ENCODE measurements around the gene COPA.
A peak's percentile ranks its signal among the peaks of the same experiment; 100 is the strongest.

The COPA gene

DNA sequence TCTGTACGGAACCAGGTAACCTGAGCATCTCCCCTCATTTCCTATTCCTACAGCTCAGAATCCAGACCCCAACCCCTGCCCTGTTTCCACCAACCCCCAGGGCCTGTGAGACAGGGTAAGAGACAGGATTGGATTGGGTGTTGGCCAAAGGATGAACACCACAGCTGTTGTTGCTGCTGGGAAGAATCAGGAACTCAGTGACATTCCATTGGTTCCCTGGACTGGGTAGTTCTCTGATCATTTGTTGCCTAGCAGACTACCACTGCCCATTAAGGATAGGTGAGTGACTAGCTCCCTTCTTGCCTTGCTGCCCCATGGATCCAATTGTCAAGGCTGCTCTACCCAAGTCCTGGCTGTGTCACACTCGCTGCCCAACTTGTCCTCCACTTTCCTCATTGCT lies 10.2 kb upstream of the COPA start:
- DNase-seq (ENCODE audit: low read depth in 1 of 2, low spot score in 1 of 2) = no peak
- Histone ChIP-seq H3K4me3 (replicated peaks; ENCODE audit: insufficient read depth, low read length) (no peak overlapping the region), H3K27ac (replicated peaks) (no peak overlapping the region), H3K27me3 (ENCODE audit: insufficient read depth, poor library complexity, severe bottlenecking) (no peaks in the 10 kb centered on the region)
- no peak for TF ChIP-seq SPI1 (IDR thresholded peaks at IDR 0.05; ENCODE audit: borderline replicate concordance, low read depth)
- TF ChIP-seq REST (IDR thresholded peaks at IDR 0.05; ENCODE audit: insufficient replicate concordance, low read depth) = no peak
- TF ChIP-seq CTCF (IDR thresholded peaks at IDR 0.05; ENCODE audit: insufficient read depth, low read length) = no peak
- no peak for TF ChIP-seq GABPA (IDR thresholded peaks at IDR 0.05; ENCODE audit: low read depth)
- TF ChIP-seq POLR2AphosphoS5 (IDR thresholded peaks at IDR 0.05; ENCODE audit: low read depth) = no peak

DNA sequence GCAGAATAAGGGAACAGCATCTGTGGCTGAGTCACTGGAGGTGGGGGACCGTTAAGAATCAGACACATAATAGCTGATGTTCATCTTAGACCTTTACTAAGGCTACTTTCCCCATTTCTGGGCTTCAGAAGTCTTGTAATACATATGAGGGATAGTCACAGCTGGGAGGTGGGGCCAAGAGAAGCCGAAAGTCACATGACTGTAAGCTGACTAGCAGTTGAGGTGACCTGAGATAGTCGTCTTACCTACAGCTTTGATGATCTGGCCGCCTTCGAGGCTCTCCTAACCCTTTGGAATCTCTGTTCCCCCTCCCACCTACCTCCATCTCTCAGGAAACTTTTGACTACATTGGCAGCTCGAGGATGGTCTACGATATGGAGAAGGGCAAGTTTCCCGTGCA lies 9.5 kb upstream of the COPA start:
- Histone ChIP-seq H3K4me3 (replicated peaks; ENCODE audit: insufficient read depth, low read length) (no peak overlapping the region), H3K27ac (replicated peaks) (no peak overlapping the region), H3K27me3 (ENCODE audit: insufficient read depth, poor library complexity, severe bottlenecking) (no peaks in the 10 kb centered on the region)
- TF ChIP-seq POLR2AphosphoS5 (IDR thresholded peaks at IDR 0.05; ENCODE audit: low read depth) (no peak), SPI1 (IDR thresholded peaks at IDR 0.05; ENCODE audit: borderline replicate concordance, low read depth) (no peak), GABPA (IDR thresholded peaks at IDR 0.05; ENCODE audit: low read depth) (no peak)
- no peak for DNase-seq (ENCODE audit: low read depth in 1 of 2, low spot score in 1 of 2)

DNA sequence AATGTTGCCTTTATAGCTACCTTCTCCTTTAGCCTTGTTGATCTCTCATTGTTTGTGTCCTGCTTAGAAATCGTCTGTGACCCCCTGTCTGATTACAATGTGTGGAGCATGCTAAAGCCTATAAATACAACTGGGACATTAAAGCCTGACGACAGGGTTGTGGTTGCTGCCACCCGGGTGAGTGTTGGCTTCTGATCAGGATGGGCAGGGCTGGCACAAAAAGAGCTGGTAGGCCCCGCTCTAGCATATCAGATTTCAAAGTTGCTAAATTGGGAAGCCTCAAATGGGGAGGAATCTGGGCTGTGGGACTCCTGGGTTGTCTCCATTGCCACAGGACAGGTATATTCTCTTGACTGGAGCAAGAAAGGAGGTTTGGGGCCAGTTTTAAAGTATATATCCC lies 8.6 kb upstream of the COPA start:
- TF ChIP-seq POLR2AphosphoS5 (IDR thresholded peaks at IDR 0.05; ENCODE audit: low read depth) (no peak), REST (IDR thresholded peaks at IDR 0.05; ENCODE audit: insufficient replicate concordance, low read depth) (no peak), SPI1 (IDR thresholded peaks at IDR 0.05; ENCODE audit: borderline replicate concordance, low read depth) (no peak), GABPA (IDR thresholded peaks at IDR 0.05; ENCODE audit: low read depth) (no peak), CTCF (IDR thresholded peaks at IDR 0.05; ENCODE audit: insufficient read depth, low read length) (no peak)
- Histone ChIP-seq H3K27ac (replicated peaks) (no peak overlapping the region), H3K27me3 (ENCODE audit: insufficient read depth, poor library complexity, severe bottlenecking) (no peaks in the 10 kb centered on the region), H3K4me3 (replicated peaks; ENCODE audit: insufficient read depth, low read length) (no peak overlapping the region)
- no peak for DNase-seq (ENCODE audit: low read depth in 1 of 2, low spot score in 1 of 2)

DNA sequence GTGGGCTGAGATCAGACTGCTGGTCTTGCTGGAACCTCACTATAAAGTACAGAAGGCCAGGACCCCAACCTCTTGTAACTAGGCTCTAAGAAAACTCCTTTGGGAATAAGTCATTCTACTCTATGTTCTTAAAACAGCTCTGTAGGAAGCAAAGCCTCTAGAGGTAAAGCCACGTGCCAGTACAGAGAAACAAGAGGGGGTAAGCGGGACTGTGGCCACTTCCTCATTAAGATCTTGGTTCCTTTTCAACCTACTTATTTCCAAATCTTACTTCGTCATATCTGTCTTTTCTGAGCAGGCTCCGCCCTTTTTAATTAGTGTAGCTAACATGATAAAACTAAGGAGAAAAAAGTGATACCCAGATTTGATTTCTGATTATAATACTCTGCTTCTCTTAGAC lies 3.9 kb upstream of the COPA start:
- H3K27ac ChIP-seq (replicated peaks) = peak overlapping the region; percentile 73
- peak; percentile 74 to 86 for DNase-seq (ENCODE audit: low read depth in 1 of 2, low spot score in 1 of 2)
- TF ChIP-seq POLR2AphosphoS5 (IDR thresholded peaks at IDR 0.05; ENCODE audit: low read depth) = no peak
- TF ChIP-seq SPI1 (IDR thresholded peaks at IDR 0.05; ENCODE audit: borderline replicate concordance, low read depth) = peak; percentile 98
- no peak overlapping the region for H3K4me3 ChIP-seq (replicated peaks; ENCODE audit: insufficient read depth, low read length)
- H3K27me3 ChIP-seq (ENCODE audit: insufficient read depth, poor library complexity, severe bottlenecking) = no peaks in the 10 kb centered on the region

DNA sequence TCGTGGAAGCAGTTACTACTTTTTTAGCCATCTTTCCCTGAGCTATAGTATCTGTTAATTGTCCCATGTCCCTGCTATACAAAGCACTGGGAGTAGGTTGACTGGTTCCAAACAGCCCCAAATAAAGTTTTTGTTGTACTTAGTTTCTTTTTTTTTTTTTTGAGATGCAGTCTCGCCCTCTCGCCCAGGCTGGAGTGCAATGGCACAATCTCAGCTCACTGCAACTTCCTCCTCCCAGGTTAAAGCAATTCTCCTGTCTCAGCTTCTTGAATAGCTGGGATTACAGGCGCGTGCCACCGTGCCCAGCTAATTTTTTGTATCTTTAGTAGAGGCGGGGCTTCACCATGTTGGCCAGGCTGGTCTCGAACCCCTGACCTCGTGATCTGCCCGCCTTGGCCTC lies 3.4 kb upstream of the COPA start:
- Histone ChIP-seq H3K4me3 (replicated peaks; ENCODE audit: insufficient read depth, low read length) (no peak overlapping the region), H3K27ac (replicated peaks) (peak overlapping the region; percentile 73), H3K27me3 (ENCODE audit: insufficient read depth, poor library complexity, severe bottlenecking) (no peaks in the 10 kb centered on the region)
- TF ChIP-seq CTCF (IDR thresholded peaks at IDR 0.05; ENCODE audit: insufficient read depth, low read length) (no peak), POLR2AphosphoS5 (IDR thresholded peaks at IDR 0.05; ENCODE audit: low read depth) (no peak), SPI1 (IDR thresholded peaks at IDR 0.05; ENCODE audit: borderline replicate concordance, low read depth) (no peak), GABPA (IDR thresholded peaks at IDR 0.05; ENCODE audit: low read depth) (no peak), REST (IDR thresholded peaks at IDR 0.05; ENCODE audit: insufficient replicate concordance, low read depth) (no peak)
- DNase-seq (ENCODE audit: low read depth in 1 of 2, low spot score in 1 of 2) = peak in 1 of 2 experiments; percentile 70
